IMR-90 (cell line): ENCODE results near the gene TNIP1. TPM values are rescaled to one million over a fixed set of nuclear protein-coding genes. Genes with fewer than 3 reads are reported as not detected.

Experiments used
- ATAC-seq: fragments of 200-7000 bp; cut with Tn5 transposase; 2 replicates; pipeline ENCODE4 v1.9.1; 2020; ENCODE audit warnings: low read depth, mild to moderate bottlenecking, moderate library complexity
- BruUV-seq: library from RNA; stranded (reverse); fragments of 400-500 nt; replicated peaks from 2 replicates; lab custom pipeline; 2021; lab: Mats Ljungman, UMichigan
- CTCF ChIA-PET: fragments of 300-600 bp; formaldehyde crosslinking; extraction: SDS; loops from one replicate; lab custom pipeline; 2021; ENCODE audit warnings: antibody characterized with exemption; lab: Yijun Ruan, JAX
- POLR2A ChIA-PET: fragments of 300-600 bp; sonication (Branson Sonifier 250); formaldehyde crosslinking; loops from one replicate; lab custom pipeline; 2022; ENCODE audit warnings: antibody characterized with exemption; ENCODE audit not compliant: unreplicated experiment; lab: Charles Lee
- DNase-seq: peaks from one replicate; pipeline ENCODE4 v3.0.0; 2013
- H2AFZ ChIP-seq: replicated peaks from 2 replicates; pipeline ENCODE3; 2013; ENCODE audit warnings: low read length, mild to moderate bottlenecking; ENCODE audit not compliant: poor library complexity
- H2AK5ac ChIP-seq: 2 replicates; pipeline ENCODE4 v1.6.1; 2013; ENCODE audit warnings: low read depth, low read length, inconsistent platforms
- H2AK9ac ChIP-seq: replicated peaks from 2 replicates; pipeline ENCODE3; 2013; ENCODE audit warnings: mild to moderate bottlenecking, low read depth, low read length, moderate library complexity; ENCODE audit not compliant: poor library complexity
- H2BK120ac ChIP-seq: 2 replicates; pipeline ENCODE4 v1.6.1; 2013; ENCODE audit warnings: low read depth, low read length, inconsistent platforms
- H2BK15ac ChIP-seq: 3 replicates; pipeline ENCODE4 v1.6.1; 2013; ENCODE audit warnings: low read depth, low read length, inconsistent platforms
- H2BK20ac ChIP-seq: 2 replicates; pipeline ENCODE4 v1.6.1; 2013; ENCODE audit warnings: low read depth, mild to moderate bottlenecking, inconsistent platforms, low read length, moderate library complexity
- H2BK5ac ChIP-seq: 2 replicates; pipeline ENCODE4 v1.6.1; 2013; ENCODE audit warnings: mild to moderate bottlenecking, low read depth, low read length, inconsistent platforms; ENCODE audit not compliant: poor library complexity, severe bottlenecking
- H3K14ac ChIP-seq: replicated peaks from 2 replicates; pipeline ENCODE4 v1.6.1; 2013; ENCODE audit warnings: low read depth, low read length, inconsistent platforms
- H3K18ac ChIP-seq: 2 replicates; pipeline ENCODE4 v1.6.1; 2013; ENCODE audit warnings: low read depth, low read length, control low read depth
- H3K23ac ChIP-seq: 2 replicates; pipeline ENCODE4 v1.6.1; 2013; ENCODE audit warnings: low read depth, low read length, inconsistent platforms
- H3K27ac ChIP-seq: 2 replicates; pipeline ENCODE4 v1.5.1; 2013; ENCODE audit warnings: mild to moderate bottlenecking, control low read depth, low read length; ENCODE audit not compliant: insufficient read depth
- H3K27me3 ChIP-seq: 2 replicates; pipeline ENCODE4 v1.6.1; 2013; ENCODE audit warnings: low read length; ENCODE audit not compliant: control insufficient read depth, insufficient read depth
- H3K36me3 ChIP-seq: 2 replicates; pipeline ENCODE4 v1.6.1; 2013; ENCODE audit warnings: low read length, mixed read lengths; ENCODE audit not compliant: control insufficient read depth, insufficient read depth
- H3K4ac ChIP-seq: 2 replicates; pipeline ENCODE4 v1.6.1; 2013; ENCODE audit warnings: low read depth, low read length, inconsistent platforms
- H3K4me1 ChIP-seq: 2 replicates; pipeline ENCODE4 v1.6.1; 2013; ENCODE audit warnings: low read length, mixed read lengths; ENCODE audit not compliant: control insufficient read depth, insufficient read depth
- H3K4me2 ChIP-seq: 2 replicates; pipeline ENCODE4 v1.6.1; 2013; ENCODE audit warnings: low read depth, mild to moderate bottlenecking, control low read depth, low read length, moderate library complexity
- H3K4me3 ChIP-seq: 2 replicates; pipeline ENCODE4 v1.5.1; 2013; ENCODE audit warnings: low read depth, mild to moderate bottlenecking, control low read depth, low read length, moderate library complexity; ENCODE audit not compliant: insufficient read depth
- H3K56ac ChIP-seq: 2 replicates; pipeline ENCODE4 v1.6.1; 2013; ENCODE audit warnings: low read length, inconsistent platforms; ENCODE audit not compliant: insufficient read depth; ENCODE audit errors: extremely low read depth
- H3K79me1 ChIP-seq, 2 experiments: 2 replicates each; pipeline ENCODE4 v1.6.1; 2013; ENCODE audit warnings: low read length in 2 of 2, inconsistent platforms in 1 of 2, low read depth in 1 of 2
- H3K9ac ChIP-seq: 2 replicates; pipeline ENCODE4 v1.6.1; 2013; ENCODE audit warnings: low read depth, low read length, control low read depth
- H3K9me1 ChIP-seq: 2 replicates; pipeline ENCODE4 v1.6.1; 2013; ENCODE audit warnings: low read length, inconsistent platforms; ENCODE audit not compliant: insufficient read depth
- H3K9me3 ChIP-seq: 2 replicates; pipeline ENCODE4 v1.6.1; 2013; ENCODE audit warnings: low read length; ENCODE audit not compliant: control insufficient read depth, insufficient read depth
- H4K20me1 ChIP-seq: 2 replicates; pipeline ENCODE4 v1.6.1; 2013; ENCODE audit warnings: low read length, inconsistent platforms; ENCODE audit not compliant: insufficient read depth
- H4K5ac ChIP-seq: 2 replicates; pipeline ENCODE4 v1.6.1; 2013; ENCODE audit warnings: mild to moderate bottlenecking, low read depth, low read length, control low read depth
- H4K8ac ChIP-seq, 2 experiments: 2 replicates each; pipeline ENCODE4 v1.6.1; 2013; ENCODE audit warnings: low read depth in 2 of 2, low read length in 2 of 2, control low read depth in 1 of 2, inconsistent platforms in 1 of 2
- H4K91ac ChIP-seq: 2 replicates; pipeline ENCODE4 v1.6.1; 2013; ENCODE audit warnings: low read depth, low read length, inconsistent platforms; ENCODE audit not compliant: insufficient read depth
- CEBPB ChIP-seq: IDR thresholded peaks from 2 replicates; pipeline ENCODE4 v1.6.1; 2012; ENCODE audit warnings: low read depth, low read length, improper control_type of control experiment
- CHD1 ChIP-seq: IDR thresholded peaks from 2 replicates; pipeline ENCODE4 v1.6.1; 2012; ENCODE audit warnings: low read depth, low read length, improper control_type of control experiment
- FOS ChIP-seq: fragments of 150-350 bp; IDR thresholded peaks from 2 replicates; pipeline ENCODE4 v1.6.1; 2016; ENCODE audit warnings: low read depth, low read length
- MAFK ChIP-seq: IDR thresholded peaks from 2 replicates; pipeline ENCODE4 v1.6.1; 2012; ENCODE audit warnings: low read depth, low read length, improper control_type of control experiment
- MAZ ChIP-seq: IDR thresholded peaks from 2 replicates; pipeline ENCODE4 v1.6.1; 2012; ENCODE audit warnings: low read depth, mild to moderate bottlenecking, low read length, improper control_type of control experiment, moderate library complexity, borderline replicate concordance
- MXI1 ChIP-seq: IDR thresholded peaks from 2 replicates; pipeline ENCODE4 v1.6.1; 2012; ENCODE audit warnings: low read depth, mild to moderate bottlenecking, low read length, moderate library complexity, borderline replicate concordance
- NFE2L2 ChIP-seq: fragments of 150-350 bp; IDR thresholded peaks from 2 replicates; pipeline ENCODE4 v1.6.1; 2016; ENCODE audit warnings: low read depth, mild to moderate bottlenecking, low read length
- POLR2A ChIP-seq: IDR thresholded peaks from 2 replicates; pipeline ENCODE4 v1.6.1; 2012; ENCODE audit warnings: mild to moderate bottlenecking, low read depth, low read length
- SMC3 ChIP-seq: fragments of 150-350 bp; IDR thresholded peaks from 2 replicates; pipeline ENCODE4 v1.6.1; 2016; ENCODE audit warnings: low read depth, mild to moderate bottlenecking, antibody characterized with exemption, low read length, moderate library complexity
- WGBS, 2 experiments: methylation state at CpG; one replicate each; pipeline versions ENCODE4 v1.1.5 to v1.1.7; 2013; ENCODE audit warnings: missing lambda C conversion rate in 2 of 2; ENCODE audit not compliant: insufficient read length in 1 of 2; ENCODE audit errors: extremely low coverage in 2 of 2; 5-methylcytosine and 5-hydroxymethylcytosine counted together
- dilution Hi-C: fragments of 300-500 bp; cut with HindIII; formaldehyde crosslinking; loops from one replicate; pipeline ENCODE4 v1.14.3; 2018; ENCODE audit warnings: low sequenced_read_pairs; ENCODE audit not compliant: unreplicated experiment
- in situ Hi-C: fragments of 300-500 bp; cut with MboI; formaldehyde crosslinking; loops from 3 replicates; pipeline ENCODE4 v1.14.3; 2019; ENCODE audit warnings: low sequenced_read_pairs, inconsistent platforms, mixed read lengths
- intact Hi-C: fragments of 100-400 bp; cut with micrococcal nuclease; formaldehyde crosslinking; loops from 2 replicates; pipeline ENCODE4 v1.10.0; 2022
- polyA plus RNA-seq, 3 experiments: library from polyadenylated mRNA; depleted of rRNA; stranded (reverse); fragments of >200 nt; gene quantifications; 2 replicates each; pipeline ENCODE4 v1.2.3, GENCODE V29; 2012; ENCODE audit warnings: low replicate concordance in 1 of 3
- total RNA-seq: library from RNA; depleted of rRNA; stranded (reverse); fragments of >200 nt; gene quantifications from 2 replicates; pipeline ENCODE4 v1.2.3, GENCODE V29; 2012
- TF ChIP-seq, protein P1 (sequence below): fragments of 150-350 bp; IDR thresholded peaks from 2 replicates; pipeline ENCODE4 v1.6.1; 2017; ENCODE audit warnings: mild to moderate bottlenecking, antibody characterized with exemption, low read length, low read depth
- TF ChIP-seq, protein P2 (sequence below): fragments of 150-350 bp; IDR thresholded peaks from 2 replicates; pipeline ENCODE4 v1.6.1; 2016; ENCODE audit warnings: low read depth, mild to moderate bottlenecking, low read length, moderate library complexity, borderline replicate concordance

The TNIP1 gene
- total and polyA plus RNA-seq, 2 of the 4 experiments (the other 2 are of a cell fraction) = 63.8 to 92.8 TPM

DNA sequence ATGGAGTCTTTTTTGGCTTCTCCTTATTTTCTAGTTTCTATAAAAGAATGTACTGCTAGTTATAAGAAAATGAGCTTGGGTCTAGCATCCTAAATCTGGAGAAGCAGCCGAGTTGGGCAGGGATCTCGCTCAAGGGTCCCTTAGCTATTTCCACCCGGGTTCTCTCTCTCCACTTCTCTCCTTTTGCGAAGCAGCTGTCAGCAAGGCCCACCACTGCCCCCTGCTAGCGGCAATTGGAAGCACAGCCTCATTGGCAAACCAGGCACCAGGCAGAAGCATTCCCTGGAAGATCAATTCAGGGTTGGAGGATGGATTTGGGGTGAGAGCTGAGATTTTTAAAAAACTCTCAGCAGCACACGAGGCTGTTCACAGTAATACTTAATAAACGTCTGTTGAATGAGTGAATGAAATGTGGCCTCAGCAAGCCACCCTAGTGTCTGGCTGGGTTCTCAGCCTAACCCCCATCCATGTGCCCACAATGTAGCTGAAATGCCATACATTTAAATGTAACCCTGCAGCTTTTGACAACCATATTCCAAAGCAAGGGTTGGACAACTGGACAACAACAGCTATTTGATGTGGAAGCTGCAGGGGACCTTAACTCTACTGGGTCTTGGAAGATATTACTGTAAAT is 34.6 kb upstream of the TNIP1 start (continued):
- TF ChIP-seq, protein P1, sequence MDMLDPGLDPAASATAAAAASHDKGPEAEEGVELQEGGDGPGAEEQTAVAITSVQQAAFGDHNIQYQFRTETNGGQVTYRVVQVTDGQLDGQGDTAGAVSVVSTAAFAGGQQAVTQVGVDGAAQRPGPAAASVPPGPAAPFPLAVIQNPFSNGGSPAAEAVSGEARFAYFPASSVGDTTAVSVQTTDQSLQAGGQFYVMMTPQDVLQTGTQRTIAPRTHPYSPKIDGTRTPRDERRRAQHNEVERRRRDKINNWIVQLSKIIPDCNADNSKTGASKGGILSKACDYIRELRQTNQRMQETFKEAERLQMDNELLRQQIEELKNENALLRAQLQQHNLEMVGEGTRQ = no peak

DNA sequence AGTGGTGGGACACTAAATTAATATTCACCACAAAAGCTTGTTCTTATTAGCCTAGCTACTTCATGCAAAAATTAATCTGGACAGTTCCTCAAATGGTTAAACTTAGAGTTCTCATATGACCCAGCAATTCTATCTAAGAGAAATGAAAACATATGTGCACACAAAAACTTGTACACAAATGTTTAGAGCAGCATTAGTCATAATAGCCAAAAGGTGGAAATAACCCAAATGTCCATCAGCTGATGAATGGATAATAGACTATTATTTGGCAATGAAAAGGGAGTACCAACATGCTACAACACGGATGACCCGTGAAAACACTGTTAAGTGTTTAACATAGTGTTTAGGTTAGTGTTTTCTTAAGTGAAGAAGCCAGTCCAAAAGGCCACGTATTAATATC is 32.8 kb upstream of the TNIP1 start:
- Histone ChIP-seq H4K5ac (no peak overlapping the region), H2AK9ac (no peak overlapping the region), H2BK120ac (no peak overlapping the region), H3K79me1 (peaks cover 9 to 41% of the 10 kb centered on the region in 2 experiments), H2AFZ (no peak overlapping the region), H3K27me3 (no peaks in the 10 kb centered on the region), H3K18ac (no peak overlapping the region), H3K14ac (no peak overlapping the region), H3K56ac (no peak overlapping the region), H2BK5ac (no peak overlapping the region), H2BK20ac (no peak overlapping the region), H4K91ac (no peak overlapping the region), H3K23ac (no peak overlapping the region), H3K27ac (no peak overlapping the region), H3K9me3 (no peaks in the 10 kb centered on the region), H3K4me3 (no peak overlapping the region), H3K4ac (no peak overlapping the region), H2BK15ac (no peak overlapping the region), H3K9me1 (peaks cover 2% of the 10 kb centered on the region), H4K8ac (no peak overlapping the region), H2AK5ac (no peak overlapping the region), H3K4me1 (peaks cover 3% of the 10 kb centered on the region), H3K9ac (no peak overlapping the region), H3K4me2 (no peak overlapping the region), H3K36me3 (peaks cover 62% of the 10 kb centered on the region), H4K20me1 (peaks cover 24% of the 10 kb centered on the region)
- TSS peak; percentile 18 for BruUV-seq
- WGBS, 2 experiments = 55% methylated on average over 3 of the region's 3 CpGs; no CpG with 5 or more reads in 1 of the 2 experiments
- no peak for ATAC-seq
- CTCF ChIA-PET = interaction anchor here (0.6 to 4.1 kb wide), 2 partner anchors 61 to 121 kb away, joined by 3 to 61 read pairs; no protein-coding TSS in a partner anchor
- POLR2A ChIA-PET = no interaction called here
- dilution Hi-C loops = no loop called here
- intact Hi-C loops = no loop called here
- in situ Hi-C loops = no loop called here
- DNase-seq = no peak
- TF ChIP-seq FOS (no peak), MAZ (no peak), CHD1 (no peak), MXI1 (no peak), NFE2L2 (no peak), MAFK (no peak), POLR2A (no peak), CEBPB (no peak), SMC3 (no peak)
- TF ChIP-seq, protein P1 = no peak
- TF ChIP-seq, protein P2, sequence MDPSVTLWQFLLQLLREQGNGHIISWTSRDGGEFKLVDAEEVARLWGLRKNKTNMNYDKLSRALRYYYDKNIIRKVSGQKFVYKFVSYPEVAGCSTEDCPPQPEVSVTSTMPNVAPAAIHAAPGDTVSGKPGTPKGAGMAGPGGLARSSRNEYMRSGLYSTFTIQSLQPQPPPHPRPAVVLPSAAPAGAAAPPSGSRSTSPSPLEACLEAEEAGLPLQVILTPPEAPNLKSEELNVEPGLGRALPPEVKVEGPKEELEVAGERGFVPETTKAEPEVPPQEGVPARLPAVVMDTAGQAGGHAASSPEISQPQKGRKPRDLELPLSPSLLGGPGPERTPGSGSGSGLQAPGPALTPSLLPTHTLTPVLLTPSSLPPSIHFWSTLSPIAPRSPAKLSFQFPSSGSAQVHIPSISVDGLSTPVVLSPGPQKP = no peak
